Fibroblast of pulmonary artery (primary cell): ENCODE results near the gene LSM7.

Experiments
- DNase-seq: peaks from one replicate; pipeline ENCODE4 v3.0.0-alpha.2; 2010; ENCODE audit warnings: low read depth
- H3K4me3 ChIP-seq: replicated peaks from 2 replicates; pipeline ENCODE4 v1.5.1; 2011; ENCODE audit warnings: low read depth, mild to moderate bottlenecking, control low read depth, low read length, moderate library complexity
- TF ChIP-seq, protein P1 (sequence below): IDR thresholded peaks from 2 replicates; pipeline ENCODE4 v1.5.1; 2011; ENCODE audit warnings: mild to moderate bottlenecking, control low read depth, low read length, inconsistent platforms; ENCODE audit errors: missing control alignments

The LSM7 gene

DNA sequence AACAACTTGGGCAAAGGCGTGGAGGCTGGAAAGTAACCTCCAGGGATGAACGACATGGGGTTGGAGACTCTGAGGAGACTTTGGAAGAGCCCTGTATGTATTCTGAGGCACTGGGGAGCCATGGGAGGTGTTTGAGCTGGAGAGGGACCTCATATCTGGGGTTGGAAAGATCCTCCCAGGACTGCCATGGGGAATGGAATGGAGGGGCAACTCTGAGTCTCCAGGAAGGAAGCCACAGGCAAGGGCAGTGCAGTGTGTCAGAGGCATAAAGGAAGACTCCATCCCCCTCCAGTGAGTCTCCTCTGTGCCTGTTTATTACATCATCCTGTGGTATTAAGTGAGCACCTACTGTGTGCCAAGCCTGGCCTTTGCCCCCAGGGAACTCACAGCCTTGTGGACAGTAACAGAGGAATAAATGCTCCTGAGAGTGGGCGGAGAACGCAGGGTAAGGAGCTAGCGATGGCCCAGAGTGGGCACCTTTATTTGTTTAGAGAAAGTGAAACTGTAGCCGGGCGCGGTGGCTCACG, 54.1 kb downstream of the LSM7 start:
- TF ChIP-seq, protein P1, sequence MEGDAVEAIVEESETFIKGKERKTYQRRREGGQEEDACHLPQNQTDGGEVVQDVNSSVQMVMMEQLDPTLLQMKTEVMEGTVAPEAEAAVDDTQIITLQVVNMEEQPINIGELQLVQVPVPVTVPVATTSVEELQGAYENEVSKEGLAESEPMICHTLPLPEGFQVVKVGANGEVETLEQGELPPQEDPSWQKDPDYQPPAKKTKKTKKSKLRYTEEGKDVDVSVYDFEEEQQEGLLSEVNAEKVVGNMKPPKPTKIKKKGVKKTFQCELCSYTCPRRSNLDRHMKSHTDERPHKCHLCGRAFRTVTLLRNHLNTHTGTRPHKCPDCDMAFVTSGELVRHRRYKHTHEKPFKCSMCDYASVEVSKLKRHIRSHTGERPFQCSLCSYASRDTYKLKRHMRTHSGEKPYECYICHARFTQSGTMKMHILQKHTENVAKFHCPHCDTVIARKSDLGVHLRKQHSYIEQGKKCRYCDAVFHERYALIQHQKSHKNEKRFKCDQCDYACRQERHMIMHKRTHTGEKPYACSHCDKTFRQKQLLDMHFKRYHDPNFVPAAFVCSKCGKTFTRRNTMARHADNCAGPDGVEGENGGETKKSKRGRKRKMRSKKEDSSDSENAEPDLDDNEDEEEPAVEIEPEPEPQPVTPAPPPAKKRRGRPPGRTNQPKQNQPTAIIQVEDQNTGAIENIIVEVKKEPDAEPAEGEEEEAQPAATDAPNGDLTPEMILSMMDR: no peak
- no peak overlapping the region for H3K4me3 ChIP-seq
- no peak for DNase-seq

DNA sequence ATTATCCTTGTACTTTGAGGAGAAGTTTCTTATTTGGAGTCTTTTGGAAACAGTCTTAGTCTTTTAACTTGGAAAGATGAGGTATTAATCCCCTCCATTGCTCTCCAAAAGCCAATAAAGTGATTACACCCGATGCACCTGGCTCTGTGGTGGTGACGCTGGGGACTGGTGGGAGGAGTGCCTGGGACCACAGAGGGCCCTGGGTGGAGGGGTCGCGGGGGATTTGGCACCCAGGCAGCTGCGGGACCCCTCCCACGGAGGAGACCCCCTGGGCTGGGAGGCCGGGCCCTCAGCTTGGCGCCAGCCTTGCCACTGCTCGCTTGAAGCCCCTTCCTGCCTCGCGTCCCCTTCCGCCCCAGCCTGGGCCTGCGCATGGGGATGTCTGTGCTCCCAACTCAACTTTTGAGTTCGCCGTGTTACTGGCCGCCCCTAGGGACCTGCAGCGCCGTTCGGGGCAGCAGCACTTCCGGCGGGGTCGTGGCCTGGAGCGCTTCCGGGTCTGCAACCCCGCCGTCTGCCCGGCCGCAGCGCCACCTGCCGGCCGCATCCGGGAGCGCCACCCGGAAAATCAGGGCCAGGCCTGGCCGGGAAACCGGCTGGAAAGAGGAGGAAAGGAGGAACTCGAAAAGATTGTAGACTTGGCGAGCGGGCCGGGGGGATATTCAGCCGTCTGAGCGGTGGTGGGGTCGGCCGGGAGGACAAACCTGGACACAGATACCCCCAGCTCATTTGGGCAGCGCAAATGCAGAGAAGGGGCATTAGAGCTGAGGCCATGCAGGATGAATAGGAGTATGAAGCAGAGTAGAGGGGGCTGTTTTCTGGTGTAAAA, 54.8 kb downstream of the LSM7 start:
- TF ChIP-seq, protein P1: peak; percentile 57
- H3K4me3 ChIP-seq: peak overlapping the region; percentile 33
- peak; percentile 65 for DNase-seq
